Astrocyte of the spinal cord (primary cell): ENCODE measurements around the gene ATRNL1.

ENCODE experiments used
- DNase-seq: peaks from one replicate; pipeline ENCODE4 v3.0.0; 2011; ENCODE audit warnings: low read depth, low spot score
- H3K4me3 ChIP-seq: 2 replicates; pipeline ENCODE4 v1.5.1; 2011; ENCODE audit warnings: low read depth, mild to moderate bottlenecking, low read length, moderate library complexity
- CTCF ChIP-seq: IDR thresholded peaks from 2 replicates; pipeline ENCODE4 v1.5.1; 2012; ENCODE audit warnings: low read depth, mild to moderate bottlenecking, low read length, inconsistent platforms
- in situ Hi-C: cut with HindIII; loops from 2 replicates; pipeline ENCODE4 v1.10.0; 2017; ENCODE audit warnings: low sequenced_read_pairs

ATRNL1 gene

GRCh38 chr10:115777646-115778045, 684.5 kb downstream of the ATRNL1 start:
- in situ Hi-C loops, result no loop called here

GRCh38 chr10:115790220-115790619, 697.1 kb downstream of the ATRNL1 start:
- no peak overlapping the region for H3K4me3 ChIP-seq
- in situ Hi-C loops, result no loop called here
- TF ChIP-seq CTCF, result no peak
- no peak for DNase-seq

More at GRCh38 chr10:115777646-115778045, 684.5 kb downstream of the ATRNL1 start:
- H3K4me3 ChIP-seq, result no peak overlapping the region
- DNase-seq, result no peak
- TF ChIP-seq CTCF, result no peak

- in situ Hi-C loops, result no loop called here
- DNase-seq, result no peak
- TF ChIP-seq CTCF, result no peak
- H3K4me3 ChIP-seq, result no peak overlapping the region
Observed at GRCh38 chr10:115795964-115796363, 702.8 kb downstream of the ATRNL1 start.

GRCh38 chr10:115801457-115801856, 708.3 kb downstream of the ATRNL1 start:
- in situ Hi-C loops, result no loop called here
- no peak for TF ChIP-seq CTCF
- DNase-seq, result no peak
- no peak overlapping the region for H3K4me3 ChIP-seq

- in situ Hi-C loops, result no loop called here
Observed at GRCh38 chr10:115801992-115802391, 708.8 kb downstream of the ATRNL1 start.

GRCh38 chr10:115802911-115803310, 709.7 kb downstream of the ATRNL1 start:
- in situ Hi-C loops, result no loop called here
- no peak overlapping the region for H3K4me3 ChIP-seq
- no peak for TF ChIP-seq CTCF
- no peak for DNase-seq

More at GRCh38 chr10:115801992-115802391, 708.8 kb downstream of the ATRNL1 start:
- TF ChIP-seq CTCF, result no peak
- no peak overlapping the region for H3K4me3 ChIP-seq
- no peak for DNase-seq

- no peak for DNase-seq
- H3K4me3 ChIP-seq, result no peak overlapping the region
- in situ Hi-C loops, result no loop called here
- no peak for TF ChIP-seq CTCF
Observed at GRCh38 chr10:115814542-115814941, 721.4 kb downstream of the ATRNL1 start.
